GM23338 (cell line): Measurements from ENCODE around the gene RAB33A. TPM values are rescaled to one million over a fixed set of nuclear protein-coding genes. Genes with fewer than 3 reads are reported as not detected.
"Not testable (repeated sequence)": the region's sequence is repeated elsewhere in the genome, so short reads cannot be mapped to it uniquely, and the experiment has no call there.

Experiments
- ATAC-seq: fragments of 200-7000 bp; cut with Tn5 transposase; 3 replicates; pipeline ENCODE4 v1.9.1; 2020
- DNase-seq: peaks from one replicate; pipeline ENCODE4 v3.0.0-alpha.2; 2015; ENCODE audit warnings: low spot score
- H2AFZ ChIP-seq: fragments of 200-600 bp; sonication (generic); 2 replicates; pipeline ENCODE4 v1.8.0; 2016; ENCODE audit warnings: antibody characterized with exemption, mild to moderate bottlenecking, moderate library complexity
- H3F3A ChIP-seq: fragments of 200-600 bp; sonication (generic); replicated peaks from 2 replicates; pipeline ENCODE4 v1.8.0; 2017; ENCODE audit warnings: antibody characterized with exemption, mixed run types, low read depth
- H3K27ac ChIP-seq: fragments of 200-600 bp; sonication (generic); 2 replicates; pipeline ENCODE4 v1.6.1; 2016; ENCODE audit warnings: low read depth
- H3K27me3 ChIP-seq: fragments of 200-600 bp; sonication (generic); 2 replicates; pipeline ENCODE4 v1.8.0; 2016; ENCODE audit warnings: mild to moderate bottlenecking, mixed run types, moderate library complexity; ENCODE audit not compliant: insufficient read depth
- H3K36me3 ChIP-seq: fragments of 200-600 bp; sonication (generic); 2 replicates; pipeline ENCODE4 v1.8.0; 2016; ENCODE audit warnings: mild to moderate bottlenecking; ENCODE audit not compliant: insufficient read depth
- H3K4me1 ChIP-seq: fragments of 200-600 bp; sonication (generic); 2 replicates; pipeline ENCODE4 v1.8.0; 2016; ENCODE audit warnings: mild to moderate bottlenecking, moderate library complexity; ENCODE audit not compliant: insufficient read depth
- H3K4me2 ChIP-seq: fragments of 200-600 bp; sonication (generic); 2 replicates; pipeline ENCODE4 v1.7.1; 2017; ENCODE audit warnings: mixed run types
- H3K4me3 ChIP-seq: fragments of 200-600 bp; sonication (generic); 2 replicates; pipeline ENCODE4 v1.6.1; 2016; ENCODE audit warnings: mixed run types
- H3K79me2 ChIP-seq: fragments of 200-600 bp; sonication (generic); replicated peaks from 2 replicates; pipeline ENCODE4 v1.8.0; 2017; ENCODE audit warnings: mild to moderate bottlenecking; ENCODE audit not compliant: insufficient read depth
- H3K9me2 ChIP-seq: fragments of 200-600 bp; sonication (generic); 2 replicates; pipeline ENCODE4 v1.8.0; 2017; ENCODE audit not compliant: insufficient read depth
- H4K20me1 ChIP-seq: fragments of 200-600 bp; sonication (generic); replicated peaks from 2 replicates; pipeline ENCODE4 v1.8.0; 2017; ENCODE audit warnings: mild to moderate bottlenecking; ENCODE audit not compliant: insufficient read depth
- H3K27ac Mint-ChIP-seq: 2 replicates; pipeline ENCODE4 v1.8.0; 2020; ENCODE audit warnings: inconsistent platforms, mild to moderate bottlenecking, moderate library complexity, mixed read lengths
- H3K27me3 Mint-ChIP-seq: 3 replicates; pipeline ENCODE4 v1.8.0; 2022; ENCODE audit warnings: low read depth, mild to moderate bottlenecking, moderate library complexity, mixed read lengths, inconsistent platforms; ENCODE audit not compliant: insufficient read depth, poor library complexity
- H3K36me3 Mint-ChIP-seq: 3 replicates; pipeline ENCODE4 v1.8.0; 2021; ENCODE audit warnings: low read depth, mild to moderate bottlenecking, inconsistent platforms, moderate library complexity, mixed read lengths
- H3K4me1 Mint-ChIP-seq: 3 replicates; pipeline ENCODE4 v1.8.0; 2020; ENCODE audit warnings: mild to moderate bottlenecking, inconsistent platforms, mixed read lengths
- H3K4me3 Mint-ChIP-seq: 3 replicates; pipeline ENCODE4 v1.8.0; 2021; ENCODE audit warnings: moderate library complexity, mild to moderate bottlenecking, inconsistent platforms, mixed read lengths
- H3K9me3 Mint-ChIP-seq: 3 replicates; pipeline ENCODE4 v1.8.0; 2020; ENCODE audit warnings: moderate library complexity, mild to moderate bottlenecking, inconsistent platforms, mixed read lengths
- polyA plus RNA-seq: library from polyadenylated mRNA; unstranded; fragments of >200 nt; fragmentation: Nextera tagmentation; extraction: Ambion mirVana; gene quantifications from 2 replicates; pipeline ENCODE4 v1.2.1, GENCODE V29; 2016
- total RNA-seq: library from RNA; depleted of rRNA; stranded (reverse); fragments of >200 nt; shearing (Covaris generic); gene quantifications from 2 replicates; pipeline ENCODE4 v1.2.3, GENCODE V29; 2014; rRNA removed
- TF ChIP-seq, protein P1 (sequence below): fragments of 250-450 bp; sonication (Bioruptor Pico); IDR thresholded peaks from 2 replicates; pipeline ENCODE4 v1.5.0; 2020; ENCODE audit warnings: mild to moderate bottlenecking, moderate library complexity

RAB33A gene
- total and polyA plus RNA-seq, 2 experiments from 2014 or later: 5.5 to 6.5 TPM

DNA sequence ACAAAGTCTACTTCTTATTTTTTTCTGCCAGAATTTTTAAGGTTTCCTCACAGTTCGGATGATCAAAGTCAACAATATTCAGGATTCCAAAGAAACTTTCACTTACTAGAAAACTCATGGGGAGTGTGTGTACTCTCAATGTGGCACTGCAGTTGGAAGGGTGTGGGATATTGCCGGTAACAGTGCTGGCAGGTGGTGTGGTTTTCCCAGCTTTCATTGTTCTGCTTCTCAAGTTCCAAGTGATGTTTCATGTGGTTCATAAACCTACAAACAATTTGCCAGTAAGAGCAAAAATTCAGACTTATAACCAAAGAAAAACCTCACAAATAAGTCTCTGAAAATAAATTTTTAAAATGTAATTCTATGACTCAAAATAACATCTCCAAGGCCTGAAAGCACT, 57.1 kb downstream of the RAB33A start (continued):
- TF ChIP-seq, protein P1, sequence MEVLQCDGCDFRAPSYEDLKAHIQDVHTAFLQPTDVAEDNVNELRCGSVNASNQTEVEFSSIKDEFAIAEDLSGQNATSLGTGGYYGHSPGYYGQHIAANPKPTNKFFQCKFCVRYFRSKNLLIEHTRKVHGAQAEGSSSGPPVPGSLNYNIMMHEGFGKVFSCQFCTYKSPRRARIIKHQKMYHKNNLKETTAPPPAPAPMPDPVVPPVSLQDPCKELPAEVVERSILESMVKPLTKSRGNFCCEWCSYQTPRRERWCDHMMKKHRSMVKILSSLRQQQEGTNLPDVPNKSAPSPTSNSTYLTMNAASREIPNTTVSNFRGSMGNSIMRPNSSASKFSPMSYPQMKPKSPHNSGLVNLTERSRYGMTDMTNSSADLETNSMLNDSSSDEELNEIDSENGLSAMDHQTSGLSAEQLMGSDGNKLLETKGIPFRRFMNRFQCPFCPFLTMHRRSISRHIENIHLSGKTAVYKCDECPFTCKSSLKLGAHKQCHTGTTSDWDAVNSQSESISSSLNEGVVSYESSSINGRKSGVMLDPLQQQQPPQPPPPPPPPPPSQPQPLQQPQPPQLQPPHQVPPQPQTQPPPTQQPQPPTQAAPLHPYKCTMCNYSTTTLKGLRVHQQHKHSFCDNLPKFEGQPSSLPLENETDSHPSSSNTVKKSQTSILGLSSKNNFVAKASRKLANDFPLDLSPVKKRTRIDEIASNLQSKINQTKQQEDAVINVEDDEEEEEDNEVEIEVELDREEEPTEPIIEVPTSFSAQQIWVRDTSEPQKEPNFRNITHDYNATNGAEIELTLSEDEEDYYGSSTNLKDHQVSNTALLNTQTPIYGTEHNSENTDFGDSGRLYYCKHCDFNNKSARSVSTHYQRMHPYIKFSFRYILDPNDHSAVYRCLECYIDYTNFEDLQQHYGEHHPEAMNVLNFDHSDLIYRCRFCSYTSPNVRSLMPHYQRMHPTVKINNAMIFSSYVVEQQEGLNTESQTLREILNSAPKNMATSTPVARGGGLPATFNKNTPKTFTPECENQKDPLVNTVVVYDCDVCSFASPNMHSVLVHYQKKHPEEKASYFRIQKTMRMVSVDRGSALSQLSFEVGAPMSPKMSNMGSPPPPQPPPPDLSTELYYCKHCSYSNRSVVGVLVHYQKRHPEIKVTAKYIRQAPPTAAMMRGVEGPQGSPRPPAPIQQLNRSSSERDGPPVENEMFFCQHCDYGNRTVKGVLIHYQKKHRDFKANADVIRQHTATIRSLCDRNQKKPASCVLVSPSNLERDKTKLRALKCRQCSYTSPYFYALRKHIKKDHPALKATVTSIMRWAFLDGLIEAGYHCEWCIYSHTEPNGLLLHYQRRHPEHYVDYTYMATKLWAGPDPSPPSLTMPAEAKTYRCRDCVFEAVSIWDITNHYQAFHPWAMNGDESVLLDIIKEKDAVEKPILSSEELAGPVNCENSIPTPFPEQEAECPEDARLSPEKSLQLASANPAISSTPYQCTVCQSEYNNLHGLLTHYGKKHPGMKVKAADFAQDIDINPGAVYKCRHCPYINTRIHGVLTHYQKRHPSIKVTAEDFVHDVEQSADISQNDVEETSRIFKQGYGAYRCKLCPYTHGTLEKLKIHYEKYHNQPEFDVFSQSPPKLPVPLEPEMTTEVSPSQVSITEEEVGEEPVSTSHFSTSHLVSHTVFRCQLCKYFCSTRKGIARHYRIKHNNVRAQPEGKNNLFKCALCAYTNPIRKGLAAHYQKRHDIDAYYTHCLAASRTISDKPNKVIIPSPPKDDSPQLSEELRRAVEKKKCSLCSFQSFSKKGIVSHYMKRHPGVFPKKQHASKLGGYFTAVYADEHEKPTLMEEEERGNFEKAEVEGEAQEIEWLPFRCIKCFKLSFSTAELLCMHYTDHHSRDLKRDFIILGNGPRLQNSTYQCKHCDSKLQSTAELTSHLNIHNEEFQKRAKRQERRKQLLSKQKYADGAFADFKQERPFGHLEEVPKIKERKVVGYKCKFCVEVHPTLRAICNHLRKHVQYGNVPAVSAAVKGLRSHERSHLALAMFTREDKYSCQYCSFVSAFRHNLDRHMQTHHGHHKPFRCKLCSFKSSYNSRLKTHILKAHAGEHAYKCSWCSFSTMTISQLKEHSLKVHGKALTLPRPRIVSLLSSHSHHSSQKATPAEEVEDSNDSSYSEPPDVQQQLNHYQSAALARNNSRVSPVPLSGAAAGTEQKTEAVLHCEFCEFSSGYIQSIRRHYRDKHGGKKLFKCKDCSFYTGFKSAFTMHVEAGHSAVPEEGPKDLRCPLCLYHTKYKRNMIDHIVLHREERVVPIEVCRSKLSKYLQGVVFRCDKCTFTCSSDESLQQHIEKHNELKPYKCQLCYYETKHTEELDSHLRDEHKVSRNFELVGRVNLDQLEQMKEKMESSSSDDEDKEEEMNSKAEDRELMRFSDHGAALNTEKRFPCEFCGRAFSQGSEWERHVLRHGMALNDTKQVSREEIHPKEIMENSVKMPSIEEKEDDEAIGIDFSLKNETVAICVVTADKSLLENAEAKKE (CRISPR knock-in tag): no peak

DNA sequence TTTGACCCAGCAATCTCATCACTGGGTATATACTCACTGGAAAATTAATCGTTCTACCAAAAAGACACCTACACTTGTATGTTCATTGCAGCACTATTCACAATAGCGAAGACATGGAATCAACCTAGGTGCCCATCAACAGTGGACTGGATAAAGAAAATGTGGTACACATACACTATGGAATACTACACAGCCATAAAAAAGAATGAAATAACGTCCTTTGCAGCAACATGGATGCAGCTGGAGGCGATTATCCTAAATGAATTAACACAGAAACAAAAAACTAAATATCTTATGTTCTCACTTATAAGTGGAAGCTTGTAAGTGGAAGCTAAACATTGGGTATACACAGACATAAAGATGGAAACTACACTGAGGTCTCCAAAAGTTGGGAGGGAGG, 59.4 kb downstream of the RAB33A start:
- not testable (repeated sequence) for H3K4me3 ChIP-seq, H3K4me3 Mint-ChIP-seq, H3F3A ChIP-seq, H3K27me3 Mint-ChIP-seq, H3K79me2 ChIP-seq, H3K4me1 Mint-ChIP-seq, H4K20me1 ChIP-seq, H3K27me3 ChIP-seq, H3K9me2 ChIP-seq, H2AFZ ChIP-seq, H3K27ac Mint-ChIP-seq, H3K4me1 ChIP-seq, ATAC-seq, H3K27ac ChIP-seq, H3K9me3 Mint-ChIP-seq, DNase-seq, H3K4me2 ChIP-seq
- peaks cover 30% of the 10 kb centered on the region; the same call in 2 of the 3 replicates for H3K36me3 Mint-ChIP-seq
- peaks cover 33% of the 10 kb centered on the region for H3K36me3 ChIP-seq

Other genes with a start within 250 kb of the RAB33A start
- 2.2 and 2.6 TPM in 2 replicates for gene BCORL1, start 189.3 kb upstream of the RAB33A start, total RNA-seq
- 2.3 and 2.7 TPM in 2 replicates for gene BCORL1, start 189.3 kb upstream of the RAB33A start, polyA plus RNA-seq
- 1.6 and 1.8 TPM in 2 replicates for gene ELF4, start 61.5 kb upstream of the RAB33A start, total RNA-seq
- 0.42 and 0.50 TPM in 2 replicates for gene ELF4, start 61.5 kb upstream of the RAB33A start, polyA plus RNA-seq
- gene AIFM1, start 6.1 kb upstream of the RAB33A start, total RNA-seq: 29.6 and 42.2 TPM in 2 replicates
- 47.3 and 49.3 TPM in 2 replicates for gene AIFM1, start 6.1 kb upstream of the RAB33A start, polyA plus RNA-seq
- gene ZNF280C, start 96.9 kb downstream of the RAB33A start, total RNA-seq: 14.4 and 15.1 TPM in 2 replicates
- gene ZNF280C, start 96.9 kb downstream of the RAB33A start, polyA plus RNA-seq: 5.4 and 7.9 TPM in 2 replicates
- 8.3 and 12.3 TPM in 2 replicates for gene SLC25A14, start 168.0 kb downstream of the RAB33A start, total RNA-seq
- gene SLC25A14, start 168.0 kb downstream of the RAB33A start, polyA plus RNA-seq: 9.2 and 14.9 TPM in 2 replicates
- gene GPR119, start 213.7 kb downstream of the RAB33A start, total RNA-seq: not detected in 2 replicates
- not detected in 2 replicates for gene GPR119, start 213.7 kb downstream of the RAB33A start, polyA plus RNA-seq
- gene RBMX2, start 230.0 kb downstream of the RAB33A start, total RNA-seq: 13.4 and 16.1 TPM in 2 replicates
- gene RBMX2, start 230.0 kb downstream of the RAB33A start, polyA plus RNA-seq: 44.6 and 48.9 TPM in 2 replicates